ENCODE data around the gene TMC6.

Gene TMC6

DNA sequence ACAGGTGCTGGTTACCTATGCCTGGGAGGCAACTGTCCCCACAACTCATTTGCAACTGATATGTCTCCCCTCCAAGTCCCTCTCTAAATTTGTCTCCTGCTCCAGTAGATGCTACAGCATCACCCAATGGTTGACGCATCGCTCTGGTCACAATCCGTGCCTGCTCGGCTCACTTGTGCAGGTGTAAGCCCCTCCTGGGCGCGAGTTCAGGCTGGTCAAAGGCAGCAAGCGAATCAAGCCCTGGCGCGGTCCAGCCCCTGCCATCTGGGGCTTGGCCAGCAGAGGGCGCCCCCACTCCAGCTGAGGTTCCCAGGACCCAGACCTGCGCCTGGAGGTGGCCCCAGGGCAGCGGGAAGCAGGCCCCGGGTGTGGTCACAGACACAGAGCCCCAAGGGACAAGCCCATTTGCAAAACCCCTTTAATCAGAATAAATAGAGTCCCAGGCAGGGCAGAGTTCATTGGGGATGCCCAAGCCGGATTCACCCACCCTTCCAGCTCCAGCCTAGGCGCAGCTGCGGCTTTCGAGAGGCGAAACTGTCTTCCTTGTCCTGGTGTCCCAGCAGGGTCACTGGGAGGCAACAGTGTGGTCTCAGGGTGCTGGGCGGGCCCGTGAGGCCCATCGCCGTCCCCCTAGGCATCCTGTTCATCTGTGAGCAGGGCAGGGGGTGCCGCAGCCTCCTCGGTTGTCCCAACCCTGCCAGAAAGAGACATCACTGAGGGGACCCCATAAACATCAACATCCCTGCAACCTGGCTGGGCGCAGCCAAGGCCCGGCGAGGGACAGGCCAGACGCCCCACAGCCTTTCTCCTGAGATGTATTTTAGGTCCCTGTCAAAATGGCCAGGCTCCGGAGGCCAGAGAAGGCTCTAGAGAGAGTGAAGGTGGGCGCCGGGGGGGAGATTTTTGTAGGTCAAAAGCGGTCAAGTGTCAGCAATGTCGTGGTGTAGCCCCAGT, 15.8 kb downstream of the TMC6 start:
- peaks cover 54% of the 10 kb centered on the region for H3K36me3 ChIP-seq (ENCODE audit: control insufficient read depth, insufficient read depth, low read length)
- H3K4me3 ChIP-seq (replicated peaks; ENCODE audit: low read depth, low read length): no peak overlapping the region
- TF ChIP-seq, protein P1, sequence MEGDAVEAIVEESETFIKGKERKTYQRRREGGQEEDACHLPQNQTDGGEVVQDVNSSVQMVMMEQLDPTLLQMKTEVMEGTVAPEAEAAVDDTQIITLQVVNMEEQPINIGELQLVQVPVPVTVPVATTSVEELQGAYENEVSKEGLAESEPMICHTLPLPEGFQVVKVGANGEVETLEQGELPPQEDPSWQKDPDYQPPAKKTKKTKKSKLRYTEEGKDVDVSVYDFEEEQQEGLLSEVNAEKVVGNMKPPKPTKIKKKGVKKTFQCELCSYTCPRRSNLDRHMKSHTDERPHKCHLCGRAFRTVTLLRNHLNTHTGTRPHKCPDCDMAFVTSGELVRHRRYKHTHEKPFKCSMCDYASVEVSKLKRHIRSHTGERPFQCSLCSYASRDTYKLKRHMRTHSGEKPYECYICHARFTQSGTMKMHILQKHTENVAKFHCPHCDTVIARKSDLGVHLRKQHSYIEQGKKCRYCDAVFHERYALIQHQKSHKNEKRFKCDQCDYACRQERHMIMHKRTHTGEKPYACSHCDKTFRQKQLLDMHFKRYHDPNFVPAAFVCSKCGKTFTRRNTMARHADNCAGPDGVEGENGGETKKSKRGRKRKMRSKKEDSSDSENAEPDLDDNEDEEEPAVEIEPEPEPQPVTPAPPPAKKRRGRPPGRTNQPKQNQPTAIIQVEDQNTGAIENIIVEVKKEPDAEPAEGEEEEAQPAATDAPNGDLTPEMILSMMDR (IDR thresholded peaks at IDR 0.05; ENCODE audit: insufficient read depth, low read length, poor library complexity, severe bottlenecking): peak; percentile 96
- DNase-seq (ENCODE audit: extremely low read depth, insufficient read length): peak; percentile 83
- H3K27me3 ChIP-seq (replicated peaks; ENCODE audit: control insufficient read depth, insufficient read depth, low read length): no peaks in the 10 kb centered on the region

DNA sequence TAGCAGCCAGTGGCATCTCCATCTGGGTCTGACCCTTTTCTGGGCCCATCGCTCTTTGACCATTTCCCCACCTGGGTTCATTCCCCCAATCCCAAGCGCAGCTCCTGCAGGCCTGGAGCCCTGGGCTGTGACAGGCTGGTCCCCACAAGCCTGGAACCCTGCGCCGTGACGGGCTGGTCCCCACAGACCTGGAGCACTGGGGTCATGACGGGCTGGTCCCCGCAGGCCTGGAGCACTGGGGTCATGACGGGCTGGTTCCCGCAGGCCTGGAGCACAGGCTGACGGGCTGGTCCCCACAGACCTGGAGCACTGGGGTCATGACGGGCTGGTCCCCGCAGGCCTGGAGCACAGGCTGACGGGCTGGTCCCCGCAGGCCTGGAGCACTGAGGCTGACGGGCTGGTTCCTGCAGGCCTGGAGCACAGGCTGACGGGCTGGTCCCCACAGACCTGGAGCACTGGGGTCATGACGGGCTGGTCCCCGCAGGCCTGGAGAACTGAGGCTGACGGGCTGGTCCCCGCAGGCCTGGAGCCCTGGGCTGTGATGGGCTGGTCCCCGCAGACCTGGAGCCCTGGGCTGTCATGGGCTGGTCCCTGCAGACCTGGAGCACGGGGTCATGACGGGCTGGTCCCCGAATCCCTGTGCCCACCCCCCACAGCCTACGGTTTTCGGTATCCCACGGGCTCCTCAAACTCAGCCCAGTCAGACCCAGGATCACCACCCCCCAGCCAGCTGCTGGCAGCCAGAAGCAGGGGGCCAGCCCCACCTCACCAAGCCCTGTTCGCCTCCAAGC, 16.6 kb downstream of the TMC6 start:
- Histone ChIP-seq H3K36me3 (ENCODE audit: control insufficient read depth, insufficient read depth, low read length) (peaks cover 46% of the 10 kb centered on the region), H3K27me3 (replicated peaks; ENCODE audit: control insufficient read depth, insufficient read depth, low read length) (no peaks in the 10 kb centered on the region), H3K4me3 (replicated peaks; ENCODE audit: low read depth, low read length) (no peak overlapping the region)
- TF ChIP-seq, protein P1 (IDR thresholded peaks at IDR 0.05; ENCODE audit: insufficient read depth, low read length, poor library complexity, severe bottlenecking): no peak
- no peak for DNase-seq (ENCODE audit: extremely low read depth, insufficient read length)

DNA sequence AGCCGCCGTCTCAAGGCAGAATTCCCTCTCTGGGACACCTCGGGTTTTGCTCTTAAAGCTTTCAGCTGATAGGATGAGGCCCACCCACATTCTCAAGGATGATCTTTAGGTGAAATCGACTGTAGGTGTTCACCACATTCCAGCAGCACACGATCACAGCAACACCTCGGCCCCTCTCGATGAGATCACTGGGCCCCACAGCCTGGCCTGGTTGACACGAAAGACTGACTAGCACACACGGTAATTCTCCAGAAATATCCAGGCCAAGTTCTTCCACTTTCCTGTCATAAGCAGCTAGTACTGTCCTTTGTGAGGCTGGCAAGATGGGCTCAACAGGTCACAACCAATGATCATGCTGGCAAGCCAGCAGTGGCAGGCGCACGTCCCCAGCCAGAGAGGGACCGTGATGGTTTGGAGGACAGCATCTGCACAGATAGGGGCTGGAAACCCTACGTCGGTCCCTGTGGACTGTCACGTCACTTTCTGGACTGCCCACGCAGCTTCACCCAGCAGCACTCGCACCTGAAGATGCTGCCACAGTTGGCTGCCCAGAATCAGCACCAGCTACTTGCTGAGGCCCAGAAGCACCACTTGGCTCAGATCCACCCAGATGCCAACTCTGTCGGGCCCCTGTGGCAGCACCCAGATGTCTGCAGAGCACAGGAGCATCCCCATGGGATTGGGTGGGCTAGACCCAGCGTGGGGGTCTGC, 17.4 kb downstream of the TMC6 start:
- no peak for DNase-seq (ENCODE audit: extremely low read depth, insufficient read length)
- TF ChIP-seq, protein P1 (IDR thresholded peaks at IDR 0.05; ENCODE audit: insufficient read depth, low read length, poor library complexity, severe bottlenecking): no peak
- Histone ChIP-seq H3K27me3 (replicated peaks; ENCODE audit: control insufficient read depth, insufficient read depth, low read length) (no peaks in the 10 kb centered on the region), H3K36me3 (ENCODE audit: control insufficient read depth, insufficient read depth, low read length) (peaks cover 46% of the 10 kb centered on the region), H3K4me3 (replicated peaks; ENCODE audit: low read depth, low read length) (no peak overlapping the region)

DNA sequence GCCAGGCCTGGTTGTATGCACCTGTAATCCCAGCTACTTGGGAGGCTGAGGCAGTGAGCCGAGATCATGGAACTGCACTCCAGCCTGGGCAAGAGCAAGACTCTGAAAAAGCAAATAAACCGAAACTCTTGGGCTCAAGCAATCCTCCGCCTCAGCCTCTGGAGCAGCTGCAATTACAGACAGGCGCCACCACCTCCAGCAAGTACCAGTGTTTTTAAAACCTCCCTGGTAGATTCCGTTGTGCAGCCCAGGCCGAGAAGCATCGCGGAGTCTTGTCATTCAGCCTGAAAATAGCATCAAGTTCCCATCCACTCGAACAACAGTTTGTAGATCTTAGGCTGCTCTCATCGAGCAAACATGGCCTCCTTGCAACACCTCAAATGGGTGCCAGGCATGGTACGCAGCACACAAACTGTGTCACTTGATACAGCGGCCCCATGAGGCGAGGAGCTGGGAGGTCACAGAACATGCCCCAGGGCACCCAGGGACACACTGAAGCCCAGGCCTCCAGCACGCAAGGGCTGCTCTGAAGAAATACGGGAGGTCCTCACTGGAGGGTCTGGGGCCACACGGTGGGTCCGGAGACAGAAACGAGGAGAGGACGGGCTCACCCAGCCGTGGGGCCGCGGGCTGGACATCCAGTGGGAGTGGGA, 18.1 kb downstream of the TMC6 start:
- DNase-seq (ENCODE audit: extremely low read depth, insufficient read length): no peak
- Histone ChIP-seq H3K4me3 (replicated peaks; ENCODE audit: low read depth, low read length) (no peak overlapping the region), H3K27me3 (replicated peaks; ENCODE audit: control insufficient read depth, insufficient read depth, low read length) (no peaks in the 10 kb centered on the region), H3K36me3 (ENCODE audit: control insufficient read depth, insufficient read depth, low read length) (peaks cover 46% of the 10 kb centered on the region)
- TF ChIP-seq, protein P1 (IDR thresholded peaks at IDR 0.05; ENCODE audit: insufficient read depth, low read length, poor library complexity, severe bottlenecking): no peak

DNA sequence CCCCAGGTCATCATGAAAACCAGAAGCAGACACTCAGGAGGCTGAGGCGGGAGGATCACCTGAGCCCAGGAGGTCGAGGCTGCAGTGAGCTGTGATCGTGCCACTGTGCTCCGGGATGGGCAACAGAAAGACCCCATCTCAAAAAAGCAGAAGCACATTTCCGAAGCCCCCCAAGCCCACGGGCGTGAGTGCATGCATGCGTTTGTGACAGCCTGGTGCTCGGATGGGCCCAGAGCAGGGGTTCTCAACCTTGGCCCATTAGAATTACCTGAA, 19.1 kb downstream of the TMC6 start:
- TF ChIP-seq, protein P1 (IDR thresholded peaks at IDR 0.05; ENCODE audit: insufficient read depth, low read length, poor library complexity, severe bottlenecking): no peak
- Histone ChIP-seq H3K4me3 (replicated peaks; ENCODE audit: low read depth, low read length) (no peak overlapping the region), H3K36me3 (ENCODE audit: control insufficient read depth, insufficient read depth, low read length) (peaks cover 38% of the 10 kb centered on the region), H3K27me3 (replicated peaks; ENCODE audit: control insufficient read depth, insufficient read depth, low read length) (no peaks in the 10 kb centered on the region)
- DNase-seq (ENCODE audit: extremely low read depth, insufficient read length): no peak
